GM19239 (cell line): ENCODE data around the gene ZFP3.
"Not testable (repeated sequence)": the region's sequence is repeated elsewhere in the genome, so short reads cannot be mapped to it uniquely, and the experiment has no call there.

Source experiments
- DNase-seq: peaks from one replicate; pipeline ENCODE4 v3.0.0; 2011; ENCODE audit warnings: low spot score; ENCODE audit not compliant: insufficient read length
- FAIRE-seq: peaks from 2 replicates; lab custom pipeline; 2011; peaks lifted over from hg19 to GRCh38; lab: Jason Lieb, UNC

Gene ZFP3

GRCh38 chr17:5122586-5123342, 44.5 kb downstream of the ZFP3 start:
- DNase-seq (no peak), FAIRE-seq (no peak)

- DNase-seq (no peak), FAIRE-seq (no peak)
Observed at GRCh38 chr17:5123343-5124124, 45.3 kb downstream of the ZFP3 start.

- not testable (repeated sequence) for DNase-seq, FAIRE-seq
Observed at GRCh38 chr17:5124125-5124760, 46.0 kb downstream of the ZFP3 start.

GRCh38 chr17:5124896-5125295, 46.6 kb downstream of the ZFP3 start:
- FAIRE-seq, DNase-seq: not testable (repeated sequence)

- DNase-seq, result no peak
- FAIRE-seq, result no peak
Observed at GRCh38 chr17:5126719-5127488, 48.6 kb downstream of the ZFP3 start.

- FAIRE-seq, result no peak
- no peak for DNase-seq
Observed at GRCh38 chr17:5127910-5128309, 49.6 kb downstream of the ZFP3 start.

DNA sequence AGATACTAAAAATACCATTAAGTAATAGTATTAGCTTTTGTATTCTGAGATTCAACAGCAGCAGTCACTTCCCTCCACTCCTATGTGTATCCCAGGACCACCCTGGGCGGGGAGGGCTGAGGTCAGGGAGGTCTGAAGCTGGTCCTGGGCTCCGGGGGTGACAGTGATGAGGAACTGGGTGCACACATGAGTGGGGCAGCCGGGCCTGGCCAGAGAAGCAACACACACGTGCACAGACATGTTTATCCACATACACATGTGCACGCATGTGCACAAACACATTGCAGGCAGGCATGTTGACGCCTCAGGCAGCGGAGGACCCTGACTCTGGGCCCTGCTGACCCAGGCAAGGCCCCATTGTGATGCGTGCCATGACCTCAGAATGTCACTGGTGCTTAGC, 50.1 kb downstream of the ZFP3 start:
- DNase-seq, FAIRE-seq: not testable (repeated sequence)

DNA sequence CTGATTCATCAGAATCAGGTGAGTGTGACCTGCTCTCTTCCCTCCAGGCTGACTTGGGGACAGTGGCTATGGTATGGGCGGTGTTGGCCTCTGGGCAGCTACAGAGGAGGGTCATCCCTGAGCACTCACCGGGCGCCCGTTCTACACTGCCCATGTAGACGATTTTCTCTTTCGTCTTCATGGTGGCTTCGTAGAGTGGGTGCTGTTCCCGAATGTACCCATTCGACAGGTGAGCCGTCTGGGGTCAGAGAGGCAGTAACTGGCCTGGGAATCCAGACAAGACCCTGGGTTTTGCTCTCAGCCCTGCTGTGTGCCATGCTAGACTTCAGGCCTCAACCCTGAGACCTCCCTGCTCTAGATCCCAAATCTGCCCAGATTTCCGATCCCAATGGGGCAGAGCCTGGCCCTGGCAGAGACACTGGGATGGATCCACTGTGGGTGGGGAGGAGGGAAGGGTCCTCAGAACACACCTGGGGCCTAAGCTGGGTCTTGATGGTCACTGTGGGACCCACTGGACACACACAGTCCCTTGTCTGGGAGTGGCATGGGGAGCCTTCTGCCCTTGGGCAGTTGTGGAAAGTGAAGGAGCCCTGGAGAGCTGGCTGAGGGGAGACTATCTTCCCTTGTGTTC, 50.8 kb downstream of the ZFP3 start:
- no peak for DNase-seq
- no peak for FAIRE-seq

- DNase-seq, FAIRE-seq: not testable (repeated sequence)
Observed at GRCh38 chr17:5129770-5130169, 51.5 kb downstream of the ZFP3 start.

GRCh38 chr17:5130261-5130660, 52.0 kb downstream of the ZFP3 start:
- not testable (repeated sequence) for DNase-seq, FAIRE-seq

GRCh38 chr17:5130687-5131086, 52.4 kb downstream of the ZFP3 start:
- not testable (repeated sequence) for DNase-seq, FAIRE-seq

DNA sequence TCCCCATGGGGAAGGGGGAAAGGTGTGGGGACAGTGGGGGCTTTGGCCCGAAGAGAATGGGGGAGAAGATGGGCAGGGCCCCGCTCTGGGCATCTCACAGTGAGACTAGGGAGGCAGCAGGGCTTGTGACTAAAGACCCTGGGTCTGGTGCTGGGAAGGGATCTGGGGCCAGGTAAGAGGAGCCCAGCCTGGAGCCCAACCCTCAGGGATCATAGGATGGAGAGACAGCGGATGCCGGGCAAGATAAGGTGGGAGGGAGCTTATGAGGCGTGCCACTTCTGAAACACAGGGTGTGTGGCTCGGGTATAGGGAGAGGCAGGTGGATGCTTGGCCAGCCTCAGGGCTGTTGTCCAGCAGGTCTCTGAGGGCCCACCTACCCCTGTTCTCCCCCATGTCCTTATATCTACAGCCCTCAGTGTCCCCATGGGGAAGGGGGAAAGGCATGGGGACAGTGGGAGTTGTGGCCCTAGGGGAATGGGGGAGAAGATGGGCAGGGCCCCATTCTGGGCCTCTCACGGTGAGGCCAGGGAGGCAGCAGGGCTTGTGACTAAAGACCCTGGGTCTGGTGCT, 53.0 kb downstream of the ZFP3 start:
- no peak for DNase-seq
- no peak for FAIRE-seq

DNA sequence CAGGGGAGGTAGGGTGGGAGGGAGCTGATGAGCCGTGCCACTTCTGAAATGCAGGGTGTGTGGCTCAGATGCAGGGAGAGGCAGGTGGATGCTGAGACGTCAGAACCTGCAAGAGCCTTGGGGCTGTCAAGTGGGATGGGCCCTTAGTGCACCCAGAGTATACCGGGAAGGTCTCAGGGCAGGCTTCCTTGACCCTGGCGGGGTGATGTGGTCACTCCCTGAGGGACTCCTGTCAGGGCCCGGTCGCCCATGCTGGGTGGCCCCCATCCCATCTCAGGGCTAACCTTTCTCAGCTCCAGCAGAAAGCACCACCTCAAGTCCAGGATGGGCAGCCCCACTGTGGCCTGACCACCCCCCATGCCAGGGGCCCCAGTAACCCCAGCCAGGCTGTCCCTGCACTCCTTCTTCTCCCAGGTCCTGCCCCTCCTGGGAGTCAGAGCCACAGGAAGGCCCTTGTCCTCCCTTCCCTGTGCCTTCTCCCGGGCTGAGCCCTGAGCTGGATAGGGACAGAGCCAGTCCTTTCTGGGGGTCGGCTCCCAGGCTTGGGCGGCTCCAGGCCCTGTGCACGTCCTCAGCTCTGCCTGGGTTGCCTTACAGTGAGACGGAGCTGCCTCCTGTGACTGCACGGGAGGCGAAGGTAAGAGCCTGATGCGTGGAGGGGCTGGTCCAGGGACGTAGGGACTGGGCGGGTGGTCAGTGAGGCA, 53.7 kb downstream of the ZFP3 start:
- FAIRE-seq, DNase-seq: not testable (repeated sequence)

GRCh38 chr17:5132503-5133225, 54.4 kb downstream of the ZFP3 start:
- not testable (repeated sequence) for FAIRE-seq, DNase-seq

- FAIRE-seq (no peak), DNase-seq (no peak)
Observed at GRCh38 chr17:5133311-5133710, 55.0 kb downstream of the ZFP3 start.

DNA sequence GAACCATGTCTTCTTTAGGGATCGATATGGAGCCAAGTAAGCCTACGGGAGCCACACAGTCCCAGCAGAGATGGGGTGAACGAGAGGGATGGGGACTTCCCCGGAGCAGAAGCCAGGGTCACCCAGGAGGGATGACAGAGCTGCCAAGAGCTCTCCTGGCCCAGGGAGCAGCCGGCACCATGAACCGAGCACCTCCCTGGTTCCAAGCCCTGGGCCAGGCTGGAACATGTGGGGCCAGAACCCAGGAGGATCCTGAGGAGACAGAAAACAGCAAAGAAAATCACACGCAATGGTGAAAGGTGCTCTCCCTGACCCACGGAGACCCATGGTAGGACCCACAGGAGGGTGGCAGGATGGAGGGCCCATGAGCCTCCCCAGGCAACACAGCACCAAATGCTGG, 55.7 kb downstream of the ZFP3 start:
- not testable (repeated sequence) for FAIRE-seq, DNase-seq

GRCh38 chr17:5134571-5134970, 56.3 kb downstream of the ZFP3 start:
- DNase-seq, FAIRE-seq: not testable (repeated sequence)

DNA sequence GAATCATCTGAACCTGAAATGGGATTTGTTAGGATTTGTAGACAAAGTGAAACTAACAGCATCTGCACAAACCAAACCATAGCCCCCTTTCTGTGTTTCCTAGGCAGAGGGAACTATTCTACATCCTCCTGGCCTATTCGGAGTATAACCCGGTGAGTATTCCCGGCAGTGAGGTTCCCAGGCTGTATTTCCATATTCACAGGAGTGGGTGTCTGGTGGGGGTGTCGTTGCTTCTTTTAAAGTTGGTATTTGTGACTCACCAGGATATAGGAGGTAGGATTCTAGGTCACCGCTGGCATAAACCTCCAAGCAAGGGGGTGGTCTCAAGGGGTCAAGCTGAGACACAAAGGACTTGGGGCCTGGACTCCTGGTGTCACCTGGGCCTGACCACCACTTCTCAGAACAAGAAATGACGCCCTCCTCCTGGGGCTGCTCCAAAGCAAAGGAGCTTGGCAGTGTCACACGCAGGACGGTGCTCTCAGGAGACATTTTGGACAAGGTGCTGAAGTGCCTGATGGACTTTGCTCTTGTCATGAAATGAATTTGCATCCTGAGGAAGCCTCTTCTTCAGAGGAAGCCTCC, 57.0 kb downstream of the ZFP3 start:
- FAIRE-seq, DNase-seq: not testable (repeated sequence)
